ENCODE results near the gene UBFD1. TPM values are rescaled to one million over a fixed set of nuclear protein-coding genes. Genes with fewer than 3 reads are reported as not detected.
A peak's percentile ranks its signal among the peaks of the same experiment; 100 is the strongest.

UBFD1 gene, protein sequence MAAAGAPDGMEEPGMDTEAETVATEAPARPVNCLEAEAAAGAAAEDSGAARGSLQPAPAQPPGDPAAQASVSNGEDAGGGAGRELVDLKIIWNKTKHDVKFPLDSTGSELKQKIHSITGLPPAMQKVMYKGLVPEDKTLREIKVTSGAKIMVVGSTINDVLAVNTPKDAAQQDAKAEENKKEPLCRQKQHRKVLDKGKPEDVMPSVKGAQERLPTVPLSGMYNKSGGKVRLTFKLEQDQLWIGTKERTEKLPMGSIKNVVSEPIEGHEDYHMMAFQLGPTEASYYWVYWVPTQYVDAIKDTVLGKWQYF
- 39.1 TPM for total RNA-seq
- long read RNA-seq, full-length matches to known transcripts, result 9 of 17 reads
- long read RNA-seq, partial matches to known transcripts, result 0 of 17 reads
- long read RNA-seq, other reads (novel, unspliced or antisense), result 8 of 17 reads

DNA sequence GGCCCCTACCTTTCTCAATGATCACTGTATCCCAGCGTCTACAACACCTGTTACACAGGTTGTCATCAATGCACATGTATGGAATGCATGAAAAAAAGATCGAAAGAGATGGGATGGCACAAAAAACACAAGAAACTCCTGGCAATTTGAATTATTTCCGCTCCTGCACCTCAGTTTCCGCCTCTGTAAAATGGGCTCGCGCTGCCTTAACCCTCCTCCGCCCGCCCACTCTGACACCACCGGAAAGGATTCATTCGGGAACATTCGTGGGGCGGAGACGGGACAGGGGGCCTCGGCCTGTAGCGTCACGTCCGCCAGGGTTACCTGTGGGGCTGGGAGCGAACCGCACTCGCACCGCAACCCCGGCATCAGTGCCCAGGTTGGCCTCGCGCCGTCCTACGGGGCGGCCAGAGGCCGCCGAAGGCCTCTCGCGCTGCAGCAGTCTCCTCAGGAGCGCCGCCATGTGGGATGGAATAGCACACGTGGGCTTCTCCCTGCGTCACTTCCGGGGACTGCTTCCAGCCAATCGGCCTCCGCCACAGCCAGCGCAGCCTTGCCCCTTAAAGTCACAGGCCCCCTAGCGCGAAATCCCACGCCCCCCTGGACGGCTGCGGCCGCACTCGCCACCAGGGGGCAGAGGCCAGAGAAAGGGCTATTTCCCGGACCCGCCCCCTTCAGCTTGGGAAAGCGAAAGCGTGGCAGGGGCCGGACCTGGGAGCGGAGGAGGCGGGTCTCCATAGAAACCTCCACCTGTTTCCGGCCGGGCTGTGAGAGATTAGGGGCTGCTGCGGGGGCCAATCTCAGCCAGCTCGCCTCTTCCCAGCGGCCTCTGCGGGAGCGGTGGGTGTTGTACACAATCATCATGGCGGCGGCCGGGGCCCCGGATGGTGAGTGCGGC lies at the start of gene UBFD1, which contains the start of gene EARS2:
Gene UBFD1, plus strand, starts transcription at position 847 of the 898 bp plus-strand sequence. Its CDS starts 16 bp downstream, at position 863.
Gene EARS2, minus strand, starts transcription at position 470 of the 898 bp plus-strand sequence. Its CDS starts 7 bp downstream, at position 463.
- peak within 1 kb of the TSS; percentile 87 for H3K27ac ChIP-seq
- no peaks in the 10 kb centered on the region for H3K9me3 ChIP-seq
- no peaks in the 10 kb centered on the region for H3K27me3 ChIP-seq (ENCODE audit: low read depth)
- intact Hi-C loops (cut with DNase I), result no loop called here
- ATAC-seq (peak; percentile 98 to 99), DNase-seq (peak; percentile 98)
- H3K4me3 ChIP-seq, result peak within 1 kb of the TSS; percentile 89
- H3K4me1 ChIP-seq, result peaks cover 27% of the 10 kb centered on the region
- H3K36me3 ChIP-seq, result peaks cover 40% of the 10 kb centered on the region
- TF ChIP-seq, protein P1, sequence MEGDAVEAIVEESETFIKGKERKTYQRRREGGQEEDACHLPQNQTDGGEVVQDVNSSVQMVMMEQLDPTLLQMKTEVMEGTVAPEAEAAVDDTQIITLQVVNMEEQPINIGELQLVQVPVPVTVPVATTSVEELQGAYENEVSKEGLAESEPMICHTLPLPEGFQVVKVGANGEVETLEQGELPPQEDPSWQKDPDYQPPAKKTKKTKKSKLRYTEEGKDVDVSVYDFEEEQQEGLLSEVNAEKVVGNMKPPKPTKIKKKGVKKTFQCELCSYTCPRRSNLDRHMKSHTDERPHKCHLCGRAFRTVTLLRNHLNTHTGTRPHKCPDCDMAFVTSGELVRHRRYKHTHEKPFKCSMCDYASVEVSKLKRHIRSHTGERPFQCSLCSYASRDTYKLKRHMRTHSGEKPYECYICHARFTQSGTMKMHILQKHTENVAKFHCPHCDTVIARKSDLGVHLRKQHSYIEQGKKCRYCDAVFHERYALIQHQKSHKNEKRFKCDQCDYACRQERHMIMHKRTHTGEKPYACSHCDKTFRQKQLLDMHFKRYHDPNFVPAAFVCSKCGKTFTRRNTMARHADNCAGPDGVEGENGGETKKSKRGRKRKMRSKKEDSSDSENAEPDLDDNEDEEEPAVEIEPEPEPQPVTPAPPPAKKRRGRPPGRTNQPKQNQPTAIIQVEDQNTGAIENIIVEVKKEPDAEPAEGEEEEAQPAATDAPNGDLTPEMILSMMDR (IDR thresholded peaks at IDR 0.05), result peak; percentile 97

- no peak for ATAC-seq
These were observed 48.7 kb upstream of the UBFD1 start for GRCh38 chr16:23508589-23509440.

DNA sequence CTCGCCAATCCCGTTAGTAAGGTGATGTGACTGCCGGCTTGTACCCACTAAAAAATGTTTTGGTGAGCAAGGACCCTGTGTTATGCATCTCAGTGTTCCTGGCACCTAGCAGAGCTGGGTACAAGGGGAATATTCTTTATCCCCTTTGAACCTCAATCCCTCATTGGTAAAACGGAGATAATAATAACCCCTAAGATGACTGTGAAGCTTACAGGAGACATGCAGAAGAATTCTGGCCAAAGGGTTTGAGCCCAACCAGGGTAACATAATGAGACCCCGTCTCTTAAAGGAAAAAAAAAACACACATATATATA lies 48.1 kb upstream of the UBFD1 start:
- no peak for DNase-seq
- H3K4me3 ChIP-seq, result peak overlapping the region; percentile 80
- peak overlapping the region; percentile 89 for H3K27ac ChIP-seq
- ATAC-seq, result no peak
- H3K27me3 ChIP-seq (ENCODE audit: low read depth), result no peaks in the 10 kb centered on the region
- intact Hi-C loops (cut with DNase I), result no loop called here
- H3K36me3 ChIP-seq, result peaks cover under 1% of the 10 kb centered on the region
- H3K9me3 ChIP-seq, result no peaks in the 10 kb centered on the region
- TF ChIP-seq, protein P1 (IDR thresholded peaks at IDR 0.05), result no peak
- peaks cover 45% of the 10 kb centered on the region for H3K4me1 ChIP-seq

More at GRCh38 chr16:23508589-23509440, 48.7 kb upstream of the UBFD1 start:
- Histone ChIP-seq H3K4me3 (peak overlapping the region; percentile 80), H3K27ac (peak overlapping the region; percentile 19), H3K9me3 (no peaks in the 10 kb centered on the region), H3K4me1 (peaks cover 51% of the 10 kb centered on the region), H3K36me3 (no peaks in the 10 kb centered on the region), H3K27me3 (ENCODE audit: low read depth) (no peaks in the 10 kb centered on the region)
- intact Hi-C loops (cut with DNase I), result no loop called here
- TF ChIP-seq, protein P1 (IDR thresholded peaks at IDR 0.05), result no peak
- DNase-seq, result no peak

DNA sequence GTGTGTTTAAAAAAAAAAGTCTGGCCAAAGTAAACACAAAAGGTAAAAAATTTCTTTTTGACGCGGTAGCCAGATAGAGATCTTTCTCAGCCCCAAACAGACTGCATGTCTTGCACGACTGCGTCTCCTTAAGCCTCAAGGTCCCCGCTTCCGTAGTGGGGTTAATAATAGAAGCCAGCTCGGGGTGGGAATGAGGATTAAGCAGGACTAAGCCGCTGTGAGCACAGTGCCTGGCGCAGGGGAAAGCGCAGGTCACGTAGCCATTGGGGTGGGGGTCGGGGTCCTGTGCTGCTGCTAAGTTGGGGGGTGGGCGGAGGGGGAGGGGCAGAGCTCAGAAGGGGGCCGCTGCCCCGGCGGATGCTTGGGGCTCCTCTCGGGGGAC lies 47.8 kb upstream of the UBFD1 start:
- H3K4me1 ChIP-seq, result peaks cover 42% of the 10 kb centered on the region
- intact Hi-C loops (cut with DNase I), result no loop called here

More for the DNA sequence above, 47.8 kb upstream of the UBFD1 start:
- Histone ChIP-seq H3K27me3 (ENCODE audit: low read depth) (no peaks in the 10 kb centered on the region), H3K27ac (peak overlapping the region; percentile 89), H3K9me3 (no peaks in the 10 kb centered on the region), H3K36me3 (peaks cover 4% of the 10 kb centered on the region), H3K4me3 (peak overlapping the region; percentile 80)
- DNase-seq (no peak), ATAC-seq (peak; percentile 38 to 59)
- TF ChIP-seq, protein P1 (IDR thresholded peaks at IDR 0.05), result no peak
